Measurements from ENCODE around the gene DHX35. TPM values are rescaled to one million over a fixed set of nuclear protein-coding genes. Genes with fewer than 3 reads are reported as not detected.

The DHX35 gene
- total RNA-seq, 4 donors from 2014 or later, result 8.2 to 10.8 (median 9.3) TPM

- ATAC-seq (no peak), DNase-seq (no peak)
- Histone ChIP-seq H3K4me1 (no peaks in the 10 kb centered on the region), H3K4me3 (no peak overlapping the region), H3K27ac (no peak overlapping the region), H3K27me3 (no peaks in the 10 kb centered on the region), H3K36me3 (peaks cover 0 to 73% of the 10 kb centered on the region in 2 donors), H3K9me3 (no peaks in the 10 kb centered on the region)
- TF ChIP-seq, protein P1, sequence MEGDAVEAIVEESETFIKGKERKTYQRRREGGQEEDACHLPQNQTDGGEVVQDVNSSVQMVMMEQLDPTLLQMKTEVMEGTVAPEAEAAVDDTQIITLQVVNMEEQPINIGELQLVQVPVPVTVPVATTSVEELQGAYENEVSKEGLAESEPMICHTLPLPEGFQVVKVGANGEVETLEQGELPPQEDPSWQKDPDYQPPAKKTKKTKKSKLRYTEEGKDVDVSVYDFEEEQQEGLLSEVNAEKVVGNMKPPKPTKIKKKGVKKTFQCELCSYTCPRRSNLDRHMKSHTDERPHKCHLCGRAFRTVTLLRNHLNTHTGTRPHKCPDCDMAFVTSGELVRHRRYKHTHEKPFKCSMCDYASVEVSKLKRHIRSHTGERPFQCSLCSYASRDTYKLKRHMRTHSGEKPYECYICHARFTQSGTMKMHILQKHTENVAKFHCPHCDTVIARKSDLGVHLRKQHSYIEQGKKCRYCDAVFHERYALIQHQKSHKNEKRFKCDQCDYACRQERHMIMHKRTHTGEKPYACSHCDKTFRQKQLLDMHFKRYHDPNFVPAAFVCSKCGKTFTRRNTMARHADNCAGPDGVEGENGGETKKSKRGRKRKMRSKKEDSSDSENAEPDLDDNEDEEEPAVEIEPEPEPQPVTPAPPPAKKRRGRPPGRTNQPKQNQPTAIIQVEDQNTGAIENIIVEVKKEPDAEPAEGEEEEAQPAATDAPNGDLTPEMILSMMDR (IDR thresholded peaks at IDR 0.05 in 4 of 5, conservative IDR thresholded peaks at IDR 0.05 in 1 of 5), result no peak
- TF ChIP-seq POLR2A (IDR thresholded peaks at IDR 0.05), result no peak
- in situ Hi-C loops (cut with MboI; ENCODE audit: low sequenced_read_pairs in 4 of 4), result no loop called here
- intact Hi-C loops (cut with DNase I; ENCODE audit: low total_unique reads), result no loop called here
These were observed 57.7 kb downstream of the DHX35 start for GRCh38 chr20:39019805-39020325.

DNA sequence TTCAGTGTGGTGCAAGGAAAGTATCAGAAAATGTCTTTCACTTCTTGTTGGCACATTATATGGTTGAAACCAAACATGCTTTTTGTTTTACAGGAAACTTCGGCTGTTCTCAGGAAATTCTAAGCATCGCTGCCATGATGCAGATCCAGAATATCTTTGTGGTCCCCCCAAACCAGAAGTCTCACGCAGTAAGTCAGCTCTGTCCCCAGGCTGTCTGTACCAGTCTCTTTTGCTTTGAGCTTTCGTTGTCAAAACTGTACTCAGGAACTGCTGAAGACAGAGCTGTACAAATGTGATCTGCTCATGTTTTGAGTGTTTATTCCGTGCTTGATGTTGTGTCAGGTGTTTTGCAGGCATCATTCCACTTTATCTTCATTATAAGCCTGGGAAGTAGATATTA, 59.6 kb downstream of the DHX35 start:
- peaks cover 0 to 77% of the 10 kb centered on the region in 2 donors for H3K36me3 ChIP-seq
- H3K4me3 ChIP-seq, result no peak overlapping the region
- intact Hi-C loops (cut with DNase I; ENCODE audit: low total_unique reads), result no loop called here
- H3K9me3 ChIP-seq, result no peaks in the 10 kb centered on the region
- H3K27me3 ChIP-seq, result no peaks in the 10 kb centered on the region
- TF ChIP-seq, protein P1 (IDR thresholded peaks at IDR 0.05 in 4 of 5, conservative IDR thresholded peaks at IDR 0.05 in 1 of 5), result no peak
- no peak for TF ChIP-seq POLR2A (IDR thresholded peaks at IDR 0.05)
- ATAC-seq (no peak), DNase-seq (no peak)
- no peak overlapping the region for H3K27ac ChIP-seq
- in situ Hi-C loops (cut with MboI; ENCODE audit: low sequenced_read_pairs in 4 of 4), result no loop called here
- no peaks in the 10 kb centered on the region for H3K4me1 ChIP-seq

- in situ Hi-C loops (cut with MboI; ENCODE audit: low sequenced_read_pairs in 4 of 4), result no loop called here
- no peaks in the 10 kb centered on the region for H3K9me3 ChIP-seq
- no peaks in the 10 kb centered on the region for H3K27me3 ChIP-seq
- H3K4me1 ChIP-seq, result no peaks in the 10 kb centered on the region
- H3K27ac ChIP-seq, result no peak overlapping the region
- TF ChIP-seq, protein P1 (IDR thresholded peaks at IDR 0.05 in 4 of 5, conservative IDR thresholded peaks at IDR 0.05 in 1 of 5), result no peak
- no peak for TF ChIP-seq POLR2A (IDR thresholded peaks at IDR 0.05)
- ATAC-seq (no peak), DNase-seq (no peak)
- intact Hi-C loops (cut with DNase I; ENCODE audit: low total_unique reads), result no loop called here
- no peak overlapping the region for H3K4me3 ChIP-seq
- H3K36me3 ChIP-seq, result peaks cover 0 to 64% of the 10 kb centered on the region in 2 donors
These were observed 63.7 kb downstream of the DHX35 start for GRCh38 chr20:39025883-39026282.

DNA sequence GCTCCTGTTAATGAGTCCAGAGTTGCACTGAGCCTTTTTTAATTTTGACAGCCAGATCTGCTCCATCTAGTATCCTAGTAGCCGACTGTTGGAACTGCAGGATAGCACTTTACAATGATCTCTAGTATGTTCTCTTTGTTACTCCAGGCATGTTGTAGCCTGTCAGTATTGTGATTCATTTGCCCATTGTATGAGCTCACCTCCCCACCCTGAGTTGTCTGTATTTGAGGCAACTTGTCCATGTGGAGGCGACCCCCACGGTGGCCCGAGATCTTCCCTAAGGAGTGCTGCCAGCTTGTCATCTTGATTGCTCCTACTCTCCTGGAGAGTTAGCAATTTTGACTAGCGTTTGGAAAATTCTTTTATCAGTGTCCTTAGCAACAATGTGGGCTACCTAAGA, 67.2 kb downstream of the DHX35 start:
- Histone ChIP-seq H3K27me3 (no peaks in the 10 kb centered on the region), H3K27ac (no peak overlapping the region), H3K9me3 (no peaks in the 10 kb centered on the region), H3K36me3 (peaks cover under 1 to 62% of the 10 kb centered on the region in 2 donors), H3K4me3 (no peak overlapping the region), H3K4me1 (no peaks in the 10 kb centered on the region)
- intact Hi-C loops (cut with DNase I; ENCODE audit: low total_unique reads), result no loop called here
- in situ Hi-C loops (cut with MboI; ENCODE audit: low sequenced_read_pairs in 4 of 4), result no loop called here
- DNase-seq (no peak), ATAC-seq (no peak)
- TF ChIP-seq, protein P1 (IDR thresholded peaks at IDR 0.05 in 4 of 5, conservative IDR thresholded peaks at IDR 0.05 in 1 of 5), result no peak
- TF ChIP-seq POLR2A (IDR thresholded peaks at IDR 0.05), result no peak

DNA sequence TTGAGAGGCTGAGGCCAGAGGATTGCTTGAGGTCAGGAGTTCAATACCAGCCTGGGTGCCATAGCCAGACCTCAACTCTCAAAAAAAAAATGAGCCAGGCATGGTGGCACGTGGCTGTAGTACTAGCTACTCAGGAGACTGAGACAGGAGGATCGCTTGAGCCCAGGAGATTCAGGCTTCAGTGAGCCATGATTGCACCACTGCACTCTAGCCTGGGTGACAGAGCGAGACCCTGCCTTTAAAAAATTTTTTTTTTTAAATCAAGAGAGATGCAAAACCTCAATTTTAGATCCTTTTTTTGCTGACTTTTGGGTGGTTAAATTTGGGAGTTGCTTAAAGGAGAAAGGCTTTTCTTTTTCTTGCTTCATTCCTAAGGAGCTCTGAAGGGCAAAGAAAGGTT, 70.9 kb downstream of the DHX35 start:
- ATAC-seq, result no peak
- in situ Hi-C loops (cut with MboI; ENCODE audit: low sequenced_read_pairs in 4 of 4), result no loop called here
- intact Hi-C loops (cut with DNase I; ENCODE audit: low total_unique reads), result no loop called here
- no peak overlapping the region for H3K27ac ChIP-seq
- H3K36me3 ChIP-seq, result peaks cover 3 to 65% of the 10 kb centered on the region in 2 donors
- H3K4me1 ChIP-seq, result no peaks in the 10 kb centered on the region
- H3K4me3 ChIP-seq, result no peak overlapping the region
- H3K27me3 ChIP-seq, result no peaks in the 10 kb centered on the region
- no peaks in the 10 kb centered on the region for H3K9me3 ChIP-seq
- DNase-seq, result no peak
- no peak for TF ChIP-seq POLR2A (IDR thresholded peaks at IDR 0.05)
- TF ChIP-seq, protein P1 (IDR thresholded peaks at IDR 0.05 in 4 of 5, conservative IDR thresholded peaks at IDR 0.05 in 1 of 5), result no peak

Measured in gastrocnemius medialis (tissue), 4 donors.